Fibroblast of skin of abdomen (primary cell): ENCODE results near the gene TBC1D8.

Experiments used
- DNase-seq: peaks from one replicate; pipeline ENCODE4 v3.0.0-alpha.2; 2013

TBC1D8 gene

DNA sequence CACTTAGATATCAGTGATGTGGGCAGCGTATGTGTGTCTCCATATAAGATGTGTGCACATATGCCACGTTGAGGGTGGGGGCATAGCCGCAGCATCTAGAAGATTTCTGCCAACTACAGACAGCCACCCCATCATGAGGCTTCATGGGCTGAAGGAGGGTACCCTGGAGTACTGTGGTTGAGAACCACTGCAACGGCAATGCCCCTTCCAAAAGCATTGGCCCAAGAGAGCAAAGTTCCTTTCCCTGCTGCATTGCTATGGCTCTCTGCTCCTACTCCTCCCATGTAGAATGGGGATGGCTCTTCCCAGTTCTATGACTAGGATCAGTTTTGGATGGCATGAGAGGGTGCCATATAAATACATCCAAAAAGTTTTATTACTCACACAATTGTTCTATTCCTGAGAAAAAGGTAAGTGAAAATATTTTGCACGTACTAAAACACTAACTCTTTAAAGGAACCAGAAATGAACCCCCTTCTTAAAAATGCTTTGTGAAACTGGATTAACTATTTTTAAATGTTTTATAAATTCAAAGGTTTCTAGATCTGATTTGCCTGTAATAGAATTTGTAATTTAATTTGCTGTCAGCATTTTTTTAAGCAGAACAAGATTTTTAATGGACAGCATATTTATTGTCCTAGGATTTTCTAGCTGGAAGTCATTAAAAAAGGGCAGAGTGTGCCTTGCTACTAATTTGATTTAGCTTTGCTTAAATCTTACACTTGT, 153.5 kb downstream of the TBC1D8 start:
- no peak for DNase-seq

DNA sequence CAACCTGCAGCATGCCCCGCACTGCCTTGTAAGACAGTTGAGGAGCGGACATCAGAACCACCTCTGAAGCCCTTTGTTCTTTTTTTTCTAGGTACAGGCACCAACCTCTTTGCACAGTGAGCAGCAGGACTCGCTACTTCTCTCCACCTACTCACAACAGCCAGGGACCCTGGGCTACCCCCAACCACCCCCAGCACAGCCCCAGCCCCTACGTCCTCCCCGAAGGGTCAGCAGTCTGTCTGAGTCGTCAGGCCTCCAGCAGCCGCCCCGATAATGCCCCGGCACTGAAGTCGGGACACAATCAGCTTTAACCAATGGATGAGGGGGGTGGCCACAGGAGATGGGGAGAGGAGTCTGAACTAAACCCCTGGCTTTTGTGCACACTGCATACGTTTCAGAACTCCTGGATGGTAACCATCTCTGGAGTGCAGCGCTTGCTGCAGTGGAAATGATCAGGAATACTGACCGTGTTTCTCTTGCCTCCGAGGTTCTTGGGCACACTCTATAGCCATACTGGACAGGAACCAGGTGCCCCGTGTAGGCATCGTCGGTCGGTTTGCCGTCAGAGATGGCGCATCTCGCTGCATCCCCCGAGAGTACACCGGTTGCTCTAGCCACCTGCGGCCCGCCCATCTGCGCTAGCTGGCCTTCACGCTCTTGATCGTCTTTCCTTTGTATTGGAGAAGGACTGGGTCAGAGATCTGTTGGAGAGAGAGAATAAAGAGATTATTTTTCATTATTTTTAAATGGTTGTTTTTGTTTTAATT, 155.7 kb downstream of the TBC1D8 start:
- DNase-seq: no peak

DNA sequence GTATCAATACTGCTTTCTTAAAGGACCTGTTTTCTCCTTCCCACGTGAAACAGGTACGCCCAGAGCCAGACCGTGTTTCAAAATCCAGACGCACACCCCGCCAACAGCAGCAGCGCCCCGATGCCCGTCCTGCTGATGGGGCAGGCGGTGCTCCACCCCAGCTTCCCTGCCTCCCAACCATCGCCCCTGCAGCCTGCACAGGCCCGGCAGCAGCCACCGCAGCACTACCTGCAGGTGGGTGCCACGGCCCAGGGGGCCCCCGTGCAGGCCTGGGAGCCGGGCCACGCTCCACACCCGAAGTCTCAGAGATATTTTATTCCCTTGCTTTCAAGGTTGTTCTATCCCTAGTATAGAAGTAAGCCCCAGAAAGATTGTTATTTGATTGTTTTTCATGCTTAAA, 157.9 kb downstream of the TBC1D8 start:
- no peak for DNase-seq

DNA sequence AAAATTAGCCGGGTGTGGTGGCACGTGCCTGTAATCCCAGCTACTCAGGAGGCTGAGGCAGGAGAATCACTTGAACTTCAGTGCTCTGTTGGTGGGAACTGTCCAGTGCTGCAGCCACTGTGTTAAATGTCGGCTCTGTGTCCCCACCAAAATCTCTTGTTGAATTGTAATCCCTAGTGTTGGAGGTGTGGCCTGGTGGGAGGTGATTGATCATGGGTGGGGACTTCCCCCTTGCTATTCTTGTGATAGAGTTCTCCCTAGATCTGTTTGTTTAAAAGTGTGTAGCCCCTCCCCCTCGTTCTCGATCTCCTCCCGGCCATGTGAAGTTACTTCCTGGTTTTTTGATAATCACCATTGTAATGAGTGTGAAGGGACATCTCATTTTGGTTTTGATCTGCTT, 158.9 kb downstream of the TBC1D8 start:
- DNase-seq: no peak

DNA sequence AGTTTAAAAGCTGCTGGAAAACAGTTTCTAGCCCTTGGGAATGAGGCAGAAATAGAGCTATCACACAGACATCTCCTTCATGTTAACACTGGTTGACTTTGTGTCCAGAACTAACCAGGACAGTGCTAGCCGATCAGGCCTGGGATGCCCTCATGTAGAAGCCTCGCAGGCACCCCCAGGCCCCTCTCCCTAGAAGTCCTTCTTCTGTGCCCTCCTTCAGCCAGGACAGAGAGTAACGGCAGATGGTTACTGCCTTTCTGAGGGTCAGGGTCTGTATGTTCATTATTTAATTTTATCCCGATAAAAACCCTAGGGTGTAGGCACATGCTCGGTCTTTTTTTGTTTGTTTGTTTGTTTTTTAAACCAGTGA, 159.8 kb downstream of the TBC1D8 start:
- no peak for DNase-seq

DNA sequence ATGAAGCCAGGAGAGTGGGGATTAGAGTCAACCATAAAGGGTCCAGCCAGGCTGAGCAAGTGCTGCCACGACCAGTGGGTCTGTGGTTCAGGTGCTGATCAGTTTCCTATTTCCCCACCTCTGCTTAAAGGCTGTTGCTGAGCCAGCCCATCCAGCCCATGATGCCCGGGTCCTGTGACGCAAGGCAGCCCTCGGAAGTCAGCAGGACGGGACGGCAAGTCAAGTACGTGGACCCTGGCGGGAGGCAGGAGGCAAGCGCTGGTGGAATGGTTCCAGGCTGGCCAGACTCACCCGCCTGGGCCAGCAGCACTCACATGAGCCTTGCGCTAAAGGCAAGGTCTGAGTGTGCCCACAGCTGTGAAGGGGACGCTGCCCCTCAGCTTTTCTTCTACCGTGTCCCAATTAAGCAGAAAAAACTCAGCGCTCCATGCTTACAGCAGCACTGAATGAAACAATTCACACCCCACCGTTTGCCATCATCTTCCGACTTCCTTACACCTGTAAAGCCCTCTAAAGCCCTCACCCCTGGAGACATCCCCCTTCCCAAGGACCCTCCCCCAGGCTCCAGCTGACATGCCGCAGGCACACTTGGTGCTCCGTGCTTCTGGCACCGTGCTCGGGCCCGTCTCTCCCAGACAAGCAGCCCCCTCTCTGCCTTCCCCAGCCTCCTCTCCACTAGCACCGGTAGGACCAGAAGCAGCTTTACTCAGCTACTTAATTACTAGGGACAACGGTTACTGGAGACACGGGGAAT, 160.4 kb downstream of the TBC1D8 start:
- DNase-seq: no peak

DNA sequence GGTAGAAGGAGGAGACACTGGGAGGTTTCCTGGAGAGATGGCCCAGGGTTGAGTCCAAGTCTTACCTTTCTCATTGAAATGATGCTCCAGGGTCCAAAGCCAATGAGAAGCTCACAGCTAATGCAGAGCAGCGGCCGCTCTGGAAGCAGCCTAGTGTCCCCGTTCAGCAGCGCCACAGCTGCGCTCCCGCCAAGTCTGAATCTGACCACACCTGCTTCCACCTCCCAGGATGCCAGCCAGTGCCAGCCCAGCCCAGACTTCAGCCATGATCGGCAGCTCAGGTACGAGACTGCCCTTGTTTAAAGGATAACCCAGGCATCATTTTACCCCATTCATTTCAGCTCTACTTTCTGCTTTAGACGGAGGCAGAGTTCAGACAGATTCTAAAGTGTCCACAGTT, 161.0 kb downstream of the TBC1D8 start:
- DNase-seq: no peak

DNA sequence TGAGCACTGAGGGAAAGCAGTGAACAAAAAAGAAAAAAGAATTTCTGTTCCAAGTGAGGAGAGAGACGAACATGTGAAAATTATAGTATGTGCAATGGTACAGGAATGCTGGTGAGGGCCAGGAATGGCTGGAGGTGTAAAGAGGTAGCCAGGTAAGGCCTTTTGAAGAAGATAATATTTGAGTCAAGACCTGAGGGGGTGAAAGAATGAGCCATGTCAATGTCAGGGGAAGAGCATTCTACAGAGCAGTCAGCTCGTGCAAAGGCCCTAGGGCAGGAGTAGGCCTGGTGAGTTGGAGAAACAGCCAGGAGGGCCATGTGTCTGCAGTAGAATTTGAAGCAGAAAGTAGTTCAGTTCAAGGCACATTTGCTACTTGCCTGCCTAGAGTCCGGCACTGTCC, 161.5 kb downstream of the TBC1D8 start:
- no peak for DNase-seq

DNA sequence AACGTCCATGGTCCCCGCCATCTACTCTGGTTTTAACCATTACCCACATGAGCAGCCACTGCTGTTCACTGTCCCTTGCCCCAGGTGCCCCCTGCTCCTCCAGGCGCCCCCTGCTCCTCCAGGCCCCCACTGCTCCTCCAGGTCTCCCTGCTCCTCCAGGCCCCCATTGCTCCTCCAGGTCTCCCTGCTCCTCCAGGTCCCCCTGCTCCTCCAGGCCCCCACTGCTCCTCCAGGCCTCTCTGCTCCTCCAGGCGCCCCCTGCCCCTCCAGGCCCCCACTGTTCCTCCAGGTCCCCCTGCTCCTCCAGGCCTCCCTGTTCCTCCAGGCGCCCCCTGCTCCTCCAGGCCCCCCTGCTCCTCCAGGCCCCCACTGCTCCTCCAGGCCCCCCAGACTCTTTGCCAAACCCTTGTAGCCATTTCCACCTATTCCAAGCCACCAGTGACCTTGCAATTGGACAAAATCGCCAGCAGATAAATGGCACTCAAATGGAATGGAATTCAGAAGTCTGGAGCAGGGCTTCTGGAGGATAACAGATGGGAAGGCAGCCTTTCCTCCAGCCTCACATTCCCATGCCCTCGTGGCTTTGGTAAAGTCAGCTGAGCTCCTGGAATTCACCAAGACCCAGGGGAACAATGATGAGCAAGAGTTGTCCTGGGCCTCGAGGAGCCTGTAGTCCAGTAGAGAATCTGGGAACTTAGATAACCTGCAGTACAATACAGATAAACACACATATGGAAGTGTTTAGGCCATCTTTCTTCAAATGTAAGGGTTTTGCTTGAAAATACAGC, 162.4 kb downstream of the TBC1D8 start:
- DNase-seq: peak; percentile 43

DNA sequence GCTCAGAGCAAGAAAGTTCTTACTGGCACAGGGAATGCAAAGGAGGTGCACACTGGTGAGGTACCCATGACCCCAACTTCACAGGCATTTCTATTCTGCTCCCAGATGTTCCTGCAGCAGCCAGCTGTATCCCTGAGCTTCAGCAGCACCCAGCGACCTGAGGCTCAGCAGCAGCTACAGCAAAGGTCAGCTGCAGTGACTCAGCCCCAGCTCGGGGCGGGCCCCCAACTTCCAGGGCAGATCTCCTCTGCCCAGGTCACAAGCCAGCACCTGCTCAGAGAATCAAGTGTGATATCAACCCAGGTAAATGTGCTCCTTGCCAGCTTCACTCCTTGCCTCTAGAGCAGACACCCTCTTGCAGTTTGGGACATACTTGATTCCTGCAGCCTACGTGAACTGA, 163.2 kb downstream of the TBC1D8 start:
- DNase-seq: no peak

DNA sequence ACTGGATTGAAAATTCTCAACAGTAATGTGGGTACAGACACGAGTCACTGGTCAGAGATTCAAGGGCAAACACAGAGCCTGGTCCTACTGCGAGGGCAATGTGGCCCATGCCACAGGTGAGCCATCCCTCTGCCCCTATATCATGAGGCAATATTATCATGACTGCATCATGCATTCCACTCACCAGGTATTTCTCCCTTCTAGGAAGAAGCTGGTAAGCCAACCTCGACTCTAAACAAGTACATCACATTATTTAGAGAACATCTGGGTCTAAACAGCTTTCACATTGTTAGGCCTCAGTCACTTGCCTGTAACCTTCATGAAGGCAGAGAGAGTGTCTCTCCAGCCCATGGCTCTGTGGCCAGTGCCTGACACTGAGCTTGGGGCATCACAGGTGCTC, 163.6 kb downstream of the TBC1D8 start:
- no peak for DNase-seq

DNA sequence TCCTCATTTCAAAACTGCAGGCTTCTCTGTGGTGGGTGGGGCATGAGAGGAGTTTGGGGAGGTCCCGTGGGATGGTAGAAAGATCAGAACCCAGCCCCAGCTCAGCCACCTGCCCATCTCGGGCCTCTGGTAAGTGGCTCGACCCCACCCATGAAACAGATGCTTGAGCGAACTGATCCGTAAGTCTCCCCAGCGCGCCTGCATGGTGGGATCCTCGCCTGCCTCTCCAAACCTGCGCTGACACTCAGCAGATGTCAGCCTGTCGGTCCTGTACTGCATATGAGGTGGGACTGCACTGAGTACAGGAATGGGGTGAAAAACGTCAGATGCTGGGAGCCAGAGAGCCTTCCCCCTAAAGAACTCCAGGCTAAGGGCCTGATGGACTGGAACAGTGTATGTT, 165.0 kb downstream of the TBC1D8 start:
- DNase-seq: no peak

DNA sequence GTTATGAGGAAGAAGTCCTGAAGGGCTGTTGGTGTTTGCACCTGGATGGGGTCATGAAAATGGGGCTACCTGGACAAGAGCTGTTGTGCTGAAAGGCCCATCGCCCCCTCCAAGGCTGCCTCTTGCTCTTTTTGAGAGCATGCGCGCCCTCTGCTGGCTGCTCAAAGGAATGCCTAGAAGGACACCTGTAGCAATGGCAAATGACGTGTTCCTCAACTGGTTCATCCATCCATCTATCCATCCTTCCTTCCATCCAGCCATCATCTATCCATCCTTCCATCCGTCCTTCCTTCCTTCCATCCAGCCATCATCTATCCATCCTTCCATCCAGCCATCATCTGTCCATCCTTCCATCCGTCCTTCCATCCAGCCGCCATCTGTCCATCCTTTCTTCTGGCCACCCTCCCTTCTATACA, 166.3 kb downstream of the TBC1D8 start:
- peak; percentile 66 for DNase-seq

DNA sequence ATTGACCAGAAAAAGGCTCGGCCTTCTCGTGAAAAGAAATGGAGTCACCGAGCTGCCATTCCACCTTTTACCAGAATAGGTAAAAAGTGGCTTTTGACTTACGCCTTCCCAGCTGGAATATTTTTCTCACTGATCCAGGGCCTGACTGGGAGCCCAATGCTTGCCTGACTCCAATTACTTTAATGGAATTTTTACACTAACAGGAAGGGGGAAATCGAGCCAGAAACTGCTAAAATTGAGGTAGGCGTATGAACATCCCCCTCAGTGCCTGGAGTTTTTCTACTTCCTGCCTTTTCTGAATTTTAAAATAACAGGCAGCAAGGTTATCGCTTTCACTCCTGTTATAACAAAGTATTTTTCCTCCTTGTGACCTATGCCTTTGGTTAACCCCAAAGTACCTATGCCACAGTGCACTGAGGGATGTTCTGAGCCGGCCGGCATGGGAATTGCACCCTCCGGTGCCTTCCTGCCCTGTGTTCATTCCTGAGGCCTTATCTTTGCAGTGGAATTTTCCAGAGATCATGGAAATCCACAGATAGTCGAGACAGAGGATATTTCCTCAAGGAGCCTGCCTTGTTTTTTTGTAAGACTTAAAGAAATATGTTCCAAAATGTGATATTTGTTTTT, 167.4 kb downstream of the TBC1D8 start:
- no peak for DNase-seq

DNA sequence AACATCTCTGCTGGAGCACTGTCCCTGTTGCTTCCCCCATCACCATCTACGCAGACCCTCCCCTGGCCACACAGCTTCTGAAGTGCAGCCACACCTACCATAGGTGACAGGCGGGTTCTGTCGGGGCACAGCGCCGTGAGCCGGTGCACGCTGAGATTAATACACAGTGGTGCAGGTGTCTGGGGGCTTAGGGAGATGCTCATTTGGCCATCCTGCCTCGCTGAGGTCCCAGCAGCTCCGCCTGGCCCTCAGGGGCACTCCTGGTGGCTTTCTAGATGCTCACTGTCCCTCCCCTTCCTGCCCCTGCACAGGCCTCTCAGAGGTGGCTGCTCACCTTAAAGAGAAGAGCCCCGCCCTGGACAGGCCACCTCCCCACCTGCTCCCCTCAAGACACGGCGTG, 168.0 kb downstream of the TBC1D8 start:
- DNase-seq: no peak

DNA sequence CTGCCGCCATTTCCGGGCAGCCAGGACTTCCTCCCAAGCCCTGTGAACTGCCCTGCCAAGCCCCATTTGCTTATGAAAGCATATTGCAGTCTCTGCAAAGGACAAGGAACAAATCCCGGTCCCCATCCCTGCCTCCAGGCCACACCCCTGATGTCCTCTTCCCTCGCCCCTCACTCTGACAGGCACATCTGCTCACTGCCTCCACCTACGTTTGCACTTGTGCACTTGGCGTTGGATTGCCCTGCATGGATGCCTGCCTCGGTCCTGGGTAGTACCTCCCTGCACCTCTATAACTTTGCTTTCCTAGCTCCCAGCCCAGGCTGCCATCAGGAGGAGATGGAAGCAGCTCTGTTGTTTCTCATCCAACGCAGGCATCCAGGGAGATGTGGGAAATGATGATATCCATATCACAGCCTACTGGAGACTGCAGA, 168.7 kb downstream of the TBC1D8 start:
- no peak for DNase-seq

DNA sequence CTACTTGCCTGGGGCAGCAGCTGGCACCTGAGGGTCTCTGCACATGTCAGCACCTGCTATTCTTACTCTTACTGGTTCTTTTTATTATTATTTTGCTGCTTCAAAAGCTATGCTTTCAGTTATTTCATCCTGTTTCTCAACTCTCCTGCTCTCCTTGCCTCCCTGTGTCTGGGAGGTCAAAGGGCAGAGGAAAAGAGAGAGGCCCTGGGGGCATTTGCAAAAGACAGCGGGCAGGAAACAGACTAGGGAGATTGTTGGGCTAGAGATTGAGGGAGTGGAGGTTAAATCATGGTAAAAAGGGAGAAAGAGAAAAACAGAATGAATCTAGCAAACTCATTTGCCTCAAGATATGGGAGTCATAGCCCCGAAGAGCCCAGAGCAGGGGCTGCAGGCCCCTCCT, 170.2 kb downstream of the TBC1D8 start:
- DNase-seq: no peak

DNA sequence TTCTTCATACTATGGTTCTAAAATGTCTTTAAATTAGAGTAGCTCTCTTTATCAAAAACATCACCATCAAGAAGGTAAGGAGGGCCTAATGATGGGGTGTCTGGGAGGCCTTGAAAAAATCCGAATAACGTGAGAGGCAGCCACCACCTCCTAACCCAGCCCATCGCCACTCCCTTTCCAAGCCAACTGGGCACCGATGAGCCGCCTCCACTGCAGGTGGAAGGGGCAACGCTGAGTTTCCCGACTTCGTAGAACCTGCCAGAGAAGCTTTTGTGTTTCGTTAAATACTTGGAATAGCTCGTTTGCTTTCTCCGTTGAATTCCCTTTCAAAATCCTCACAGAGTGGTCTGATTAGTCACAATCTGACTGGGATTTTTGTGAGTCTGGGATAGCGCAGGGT, 171.1 kb downstream of the TBC1D8 start:
- DNase-seq: no peak

DNA sequence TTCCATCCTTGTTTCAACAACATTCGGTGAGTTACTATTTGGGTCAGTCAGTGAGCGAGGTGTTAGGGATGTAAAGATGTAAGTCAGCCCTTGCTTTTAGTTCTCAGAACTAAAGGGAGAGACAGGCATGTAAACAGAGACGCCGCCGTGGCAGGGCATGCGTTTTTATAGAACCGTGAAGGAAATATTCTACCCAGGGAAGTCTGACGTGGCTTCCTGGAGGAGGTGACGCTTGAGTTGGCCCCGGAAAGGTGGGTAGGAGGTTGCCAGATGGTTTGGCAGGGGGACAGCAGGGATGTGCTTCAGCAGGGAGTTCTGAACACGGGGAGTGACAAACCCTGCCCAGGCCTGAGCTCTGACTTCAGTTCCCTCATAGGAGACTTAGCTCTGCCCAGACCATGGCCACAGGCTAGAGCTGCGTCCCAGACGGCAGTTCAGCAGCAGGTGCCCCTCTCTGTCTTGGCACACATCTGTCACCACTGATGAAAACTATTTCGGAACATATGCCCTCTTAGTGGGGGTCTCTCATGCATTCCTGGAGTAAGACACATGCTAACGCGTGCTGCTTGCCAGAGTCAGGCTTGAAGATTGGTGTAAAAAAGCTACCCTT, 172.5 kb downstream of the TBC1D8 start:
- DNase-seq: peak; percentile 26

DNA sequence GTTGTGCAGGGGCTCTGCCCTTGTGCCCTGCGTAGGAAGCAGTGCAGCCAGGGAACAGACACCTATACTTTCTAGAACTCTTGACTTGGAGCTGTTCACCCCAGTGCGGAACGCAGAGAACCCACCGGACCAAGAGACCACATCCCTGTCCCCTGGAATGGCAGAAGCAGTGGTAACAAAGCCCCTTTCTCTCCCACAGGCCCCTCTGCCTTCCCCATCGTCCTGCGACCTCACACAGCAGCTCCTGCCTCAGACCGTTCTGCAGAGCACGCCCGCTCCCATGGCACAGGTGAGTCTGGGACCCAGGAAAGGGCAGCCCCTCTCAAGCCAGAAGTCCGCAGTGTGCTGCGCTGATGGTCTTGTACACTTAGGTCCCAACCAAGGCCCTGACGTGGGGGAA, 173.7 kb downstream of the TBC1D8 start:
- no peak for DNase-seq

DNA sequence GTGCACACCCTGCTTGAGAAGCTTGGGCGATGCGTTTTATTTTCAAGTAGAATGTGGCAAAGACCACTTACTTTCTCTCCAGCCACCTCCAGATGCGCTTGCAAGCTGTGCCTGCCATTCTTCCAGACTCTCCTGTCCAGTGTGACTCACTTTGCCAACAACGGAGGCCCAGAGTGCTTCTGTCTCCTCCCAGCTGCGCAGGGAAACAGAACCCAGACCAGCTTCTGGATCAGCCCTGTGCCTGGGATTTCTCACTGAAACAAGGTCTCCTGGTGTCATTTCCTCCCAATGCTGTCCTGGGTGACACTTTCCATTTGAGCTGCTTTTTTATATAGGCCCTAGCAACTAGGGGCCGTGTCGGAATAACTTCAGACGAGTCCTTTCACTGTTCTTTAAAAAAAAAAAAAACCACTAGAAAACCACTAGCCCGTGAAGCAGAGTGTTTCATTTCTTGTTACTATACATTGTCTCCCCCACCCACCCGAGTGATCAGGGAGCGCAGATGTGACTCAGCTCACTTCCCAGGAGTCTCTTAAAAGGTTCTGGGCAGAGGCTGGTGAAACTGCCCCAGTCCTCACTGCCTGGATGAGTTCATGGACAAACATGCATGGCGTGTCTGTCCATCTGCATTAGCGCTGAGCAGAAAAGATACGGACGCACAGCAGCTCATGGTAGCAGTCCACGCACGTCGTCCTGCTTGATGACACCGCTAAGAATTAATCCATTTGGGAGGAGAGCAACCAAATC, 174.4 kb downstream of the TBC1D8 start:
- peak; percentile 54 for DNase-seq
